ENCODE data around the gene EDARADD.

EDARADD gene

GRCh38 chr1:236494586-236495466 lies 100.7 kb downstream of the EDARADD start:
- Histone ChIP-seq H2BK12ac (ENCODE audit: low read length) (no peak overlapping the region), H3K9me3 (replicated peaks in 1 of 2; ENCODE audit: control insufficient read depth in 2 of 2, insufficient read depth in 1 of 2, low read depth in 1 of 2, low read length in 2 of 2) (no peaks in the 10 kb centered on the region), H3K9ac (ENCODE audit: low read depth, low read length, poor library complexity) (no peak overlapping the region), H2BK5ac (ENCODE audit: low read length) (no peak overlapping the region), H2AFZ (ENCODE audit: low read length) (no peak overlapping the region), H3K4me3 (ENCODE audit: low read length in 2 of 2) (no peak overlapping the region), H2BK15ac (ENCODE audit: low read length) (peak overlapping the region; percentile 66), H3K4ac (ENCODE audit: low read length) (no peak overlapping the region), H3K27me3 (ENCODE audit: control insufficient read depth in 3 of 3, insufficient read depth in 3 of 3, low read depth in 1 of 3, low read length in 3 of 3) (no peaks in the 10 kb centered on the region), H3K14ac (ENCODE audit: low read length) (no peak overlapping the region), H3K18ac (ENCODE audit: low read length) (no peak overlapping the region), H3K4me1 (ENCODE audit: control insufficient read depth in 2 of 2, insufficient read depth in 1 of 2, low read depth in 1 of 2, low read length in 2 of 2) (peaks cover 0 to 6% of the 10 kb centered on the region in 2 donors), H2BK120ac (ENCODE audit: low read depth, low read length) (no peak overlapping the region), H4K91ac (ENCODE audit: low read depth, low read length, poor library complexity) (no peak overlapping the region), H2AK5ac (ENCODE audit: low read depth, low read length) (no peak overlapping the region), H3K4me2 (ENCODE audit: insufficient read depth, low read length, poor library complexity, severe bottlenecking) (no peak overlapping the region), H3K27ac (replicated peaks; ENCODE audit: low read length) (no peak overlapping the region), H3K79me1 (ENCODE audit: low read depth, low read length) (no peaks in the 10 kb centered on the region), H4K8ac (ENCODE audit: low read depth, low read length) (no peak overlapping the region), H3K36me3 (replicated peaks in 1 of 2; ENCODE audit: control insufficient read depth in 2 of 2, insufficient read depth in 2 of 2, low read length in 2 of 2) (no peaks in the 10 kb centered on the region), H3K23ac (ENCODE audit: low read depth, low read length, poor library complexity) (no peak overlapping the region)
- no peak for DNase-seq (ENCODE audit: low spot score)
- WGBS, 2 donors (ENCODE audit: extremely low coverage in 2 of 2, insufficient read length in 2 of 2, insufficient replicate concordance in 1 of 2) = no CpG with 5 or more reads among the region's 10 CpGs

GRCh38 chr1:236495467-236496112 lies 101.5 kb downstream of the EDARADD start:
- H4K8ac ChIP-seq (ENCODE audit: low read depth, low read length) = no peak overlapping the region
- H2BK12ac ChIP-seq (ENCODE audit: low read length) = no peak overlapping the region
- no peak overlapping the region for H3K9ac ChIP-seq (ENCODE audit: low read depth, low read length, poor library complexity)
- no peaks in the 10 kb centered on the region for H3K9me3 ChIP-seq (replicated peaks in 1 of 2; ENCODE audit: control insufficient read depth in 2 of 2, insufficient read depth in 1 of 2, low read depth in 1 of 2, low read length in 2 of 2)
- H2BK120ac ChIP-seq (ENCODE audit: low read depth, low read length) = no peak overlapping the region
- H3K23ac ChIP-seq (ENCODE audit: low read depth, low read length, poor library complexity) = no peak overlapping the region
- H3K14ac ChIP-seq (ENCODE audit: low read length) = no peak overlapping the region
- no peak overlapping the region for H2AFZ ChIP-seq (ENCODE audit: low read length)
- no peak for DNase-seq (ENCODE audit: low spot score)
- no peak overlapping the region for H3K4me2 ChIP-seq (ENCODE audit: insufficient read depth, low read length, poor library complexity, severe bottlenecking)
- peaks cover 0 to 6% of the 10 kb centered on the region in 2 donors for H3K4me1 ChIP-seq (ENCODE audit: control insufficient read depth in 2 of 2, insufficient read depth in 1 of 2, low read depth in 1 of 2, low read length in 2 of 2)
- H3K27ac ChIP-seq (replicated peaks; ENCODE audit: low read length) = no peak overlapping the region
- H3K4ac ChIP-seq (ENCODE audit: low read length) = no peak overlapping the region
- no peaks in the 10 kb centered on the region for H3K27me3 ChIP-seq (ENCODE audit: control insufficient read depth in 3 of 3, insufficient read depth in 3 of 3, low read depth in 1 of 3, low read length in 3 of 3)
- WGBS, 2 donors (ENCODE audit: extremely low coverage in 2 of 2, insufficient read length in 2 of 2, insufficient replicate concordance in 1 of 2) = no CpG with 5 or more reads among the region's 11 CpGs
- no peaks in the 10 kb centered on the region for H3K36me3 ChIP-seq (replicated peaks in 1 of 2; ENCODE audit: control insufficient read depth in 2 of 2, insufficient read depth in 2 of 2, low read length in 2 of 2)
- H3K79me1 ChIP-seq (ENCODE audit: low read depth, low read length) = no peaks in the 10 kb centered on the region
- no peak overlapping the region for H3K18ac ChIP-seq (ENCODE audit: low read length)
- H4K91ac ChIP-seq (ENCODE audit: low read depth, low read length, poor library complexity) = no peak overlapping the region
- H2BK5ac ChIP-seq (ENCODE audit: low read length) = no peak overlapping the region
- no peak overlapping the region for H2AK5ac ChIP-seq (ENCODE audit: low read depth, low read length)
- H3K4me3 ChIP-seq (ENCODE audit: low read length in 2 of 2) = no peak overlapping the region
- H2BK15ac ChIP-seq (ENCODE audit: low read length) = no peak overlapping the region

- Histone ChIP-seq H3K27me3 (ENCODE audit: control insufficient read depth in 3 of 3, insufficient read depth in 3 of 3, low read depth in 1 of 3, low read length in 3 of 3) (no peaks in the 10 kb centered on the region), H3K4ac (ENCODE audit: low read length) (no peak overlapping the region), H3K18ac (ENCODE audit: low read length) (no peak overlapping the region), H3K27ac (replicated peaks; ENCODE audit: low read length) (no peak overlapping the region), H3K79me1 (ENCODE audit: low read depth, low read length) (no peaks in the 10 kb centered on the region), H4K8ac (ENCODE audit: low read depth, low read length) (no peak overlapping the region), H2BK12ac (ENCODE audit: low read length) (no peak overlapping the region), H4K91ac (ENCODE audit: low read depth, low read length, poor library complexity) (no peak overlapping the region), H2AFZ (ENCODE audit: low read length) (no peak overlapping the region), H3K14ac (ENCODE audit: low read length) (no peak overlapping the region), H2AK5ac (ENCODE audit: low read depth, low read length) (no peak overlapping the region), H2BK15ac (ENCODE audit: low read length) (no peak overlapping the region), H3K4me2 (ENCODE audit: insufficient read depth, low read length, poor library complexity, severe bottlenecking) (no peak overlapping the region), H2BK5ac (ENCODE audit: low read length) (no peak overlapping the region), H3K9ac (ENCODE audit: low read depth, low read length, poor library complexity) (no peak overlapping the region), H3K9me3 (replicated peaks in 1 of 2; ENCODE audit: control insufficient read depth in 2 of 2, insufficient read depth in 1 of 2, low read depth in 1 of 2, low read length in 2 of 2) (no peaks in the 10 kb centered on the region), H3K36me3 (replicated peaks in 1 of 2; ENCODE audit: control insufficient read depth in 2 of 2, insufficient read depth in 2 of 2, low read length in 2 of 2) (no peaks in the 10 kb centered on the region), H3K4me1 (ENCODE audit: control insufficient read depth in 2 of 2, insufficient read depth in 1 of 2, low read depth in 1 of 2, low read length in 2 of 2) (peaks cover 0 to 6% of the 10 kb centered on the region in 2 donors), H2BK120ac (ENCODE audit: low read depth, low read length) (no peak overlapping the region), H3K23ac (ENCODE audit: low read depth, low read length, poor library complexity) (no peak overlapping the region), H3K4me3 (ENCODE audit: low read length in 2 of 2) (no peak overlapping the region)
- no peak for DNase-seq (ENCODE audit: low spot score)
- no CpG with 5 or more reads among the region's 6 CpGs for WGBS, 2 donors (ENCODE audit: extremely low coverage in 2 of 2, insufficient read length in 2 of 2, insufficient replicate concordance in 1 of 2)
Measured at GRCh38 chr1:236497908-236498307, 103.8 kb downstream of the EDARADD start.

DNA sequence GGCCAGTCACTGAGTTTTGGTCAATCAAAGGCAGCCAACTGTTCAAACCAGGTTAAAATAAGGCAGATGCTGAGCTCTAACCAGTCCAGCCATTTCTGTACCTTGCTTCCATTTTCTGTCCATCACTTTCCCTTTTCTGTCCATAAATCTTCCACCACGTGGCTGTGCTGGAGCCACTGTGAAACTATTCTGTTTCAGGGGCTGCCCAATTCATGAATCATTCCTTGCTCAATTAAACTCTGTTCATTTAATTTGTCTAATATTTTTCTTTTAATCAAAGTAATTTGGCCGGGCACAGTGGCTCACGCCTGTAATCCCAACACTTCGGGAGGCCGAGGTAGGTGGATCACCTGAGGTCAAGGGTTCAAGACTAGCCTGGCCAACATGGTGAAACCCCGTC lies 107.0 kb downstream of the EDARADD start:
- H3K4me2 ChIP-seq (ENCODE audit: insufficient read depth, low read length, poor library complexity, severe bottlenecking) = no peak overlapping the region
- H2BK15ac ChIP-seq (ENCODE audit: low read length) = no peak overlapping the region
- no peaks in the 10 kb centered on the region for H3K9me3 ChIP-seq (replicated peaks in 1 of 2; ENCODE audit: control insufficient read depth in 2 of 2, insufficient read depth in 1 of 2, low read depth in 1 of 2, low read length in 2 of 2)
- H2BK12ac ChIP-seq (ENCODE audit: low read length) = no peak overlapping the region
- H3K23ac ChIP-seq (ENCODE audit: low read depth, low read length, poor library complexity) = no peak overlapping the region
- no peaks in the 10 kb centered on the region for H3K36me3 ChIP-seq (replicated peaks in 1 of 2; ENCODE audit: control insufficient read depth in 2 of 2, insufficient read depth in 2 of 2, low read length in 2 of 2)
- H3K79me1 ChIP-seq (ENCODE audit: low read depth, low read length) = no peaks in the 10 kb centered on the region
- H3K4me3 ChIP-seq (ENCODE audit: low read length in 2 of 2) = no peak overlapping the region
- no peak overlapping the region for H3K9ac ChIP-seq (ENCODE audit: low read depth, low read length, poor library complexity)
- no peak overlapping the region for H3K27ac ChIP-seq (replicated peaks; ENCODE audit: low read length)
- no CpG with 5 or more reads among the region's 6 CpGs for WGBS, 2 donors (ENCODE audit: extremely low coverage in 2 of 2, insufficient read length in 2 of 2, insufficient replicate concordance in 1 of 2)
- H2AFZ ChIP-seq (ENCODE audit: low read length) = no peak overlapping the region
- H4K91ac ChIP-seq (ENCODE audit: low read depth, low read length, poor library complexity) = no peak overlapping the region
- H3K14ac ChIP-seq (ENCODE audit: low read length) = no peak overlapping the region
- no peak overlapping the region for H3K18ac ChIP-seq (ENCODE audit: low read length)
- no peak overlapping the region for H3K4ac ChIP-seq (ENCODE audit: low read length)
- H2AK5ac ChIP-seq (ENCODE audit: low read depth, low read length) = no peak overlapping the region
- H2BK5ac ChIP-seq (ENCODE audit: low read length) = no peak overlapping the region
- H3K4me1 ChIP-seq (ENCODE audit: control insufficient read depth in 2 of 2, insufficient read depth in 1 of 2, low read depth in 1 of 2, low read length in 2 of 2) = no peaks in the 10 kb centered on the region
- H4K8ac ChIP-seq (ENCODE audit: low read depth, low read length) = no peak overlapping the region
- H2BK120ac ChIP-seq (ENCODE audit: low read depth, low read length) = no peak overlapping the region
- DNase-seq (ENCODE audit: low spot score) = no peak
- H3K27me3 ChIP-seq (ENCODE audit: control insufficient read depth in 3 of 3, insufficient read depth in 3 of 3, low read depth in 1 of 3, low read length in 3 of 3) = no peaks in the 10 kb centered on the region

Data from neuronal stem cell (in vitro differentiated cells).